NCI-H146 treated with DMSO at 0.1 percent for 48 hours (cell line): ENCODE measurements around the gene MGST1.

Source experiments
- DNase-seq: peaks from one replicate; lab custom pipeline; 2025; ENCODE audit not compliant: unreplicated experiment; lab: John Stamatoyannopoulos, UW

Gene MGST1

GRCh38 chr12:16347391-16348298 is at the start of gene MGST1:
TSS of gene MGST1 (plus strand) at chr12:16347645. CDS start at chr12:16354253, 6,608 bp downstream.
- no peak for DNase-seq

- no peak for DNase-seq
These were observed 48.0 kb upstream of the MGST1 start for GRCh38 chr12:16299403-16299802.

GRCh38 chr12:16300122-16300521 is 47.3 kb upstream of the MGST1 start:
- no peak for DNase-seq

- no peak for DNase-seq
These were observed 46.7 kb upstream of the MGST1 start for GRCh38 chr12:16300736-16301135.

- DNase-seq, result no peak
These were observed 43.5 kb upstream of the MGST1 start for GRCh38 chr12:16303939-16304338.

- no peak for DNase-seq
These were observed 39.5 kb upstream of the MGST1 start for GRCh38 chr12:16307856-16308475.

- no peak for DNase-seq
These were observed 36.5 kb upstream of the MGST1 start for GRCh38 chr12:16310934-16311333.

- peak; percentile 21 for DNase-seq
These were observed 24.4 kb upstream of the MGST1 start for GRCh38 chr12:16323010-16323409.

- DNase-seq, result peak; percentile 62
These were observed 23.8 kb upstream of the MGST1 start for GRCh38 chr12:16323638-16324037.

- peak; percentile 84 for DNase-seq
These were observed 23.2 kb upstream of the MGST1 start for GRCh38 chr12:16324272-16324671.

- peak; percentile 93 for DNase-seq
These were observed 22.7 kb upstream of the MGST1 start for GRCh38 chr12:16324772-16325171.

GRCh38 chr12:16325426-16325825 is 22.0 kb upstream of the MGST1 start:
- DNase-seq, result peak; percentile 88

GRCh38 chr12:16327963-16328362 is 19.5 kb upstream of the MGST1 start:
- DNase-seq, result no peak

GRCh38 chr12:16329594-16329993 is 17.9 kb upstream of the MGST1 start:
- peak; percentile 34 for DNase-seq

GRCh38 chr12:16330560-16330959 is 16.9 kb upstream of the MGST1 start:
- DNase-seq, result peak; percentile 100

GRCh38 chr12:16331998-16332397 is 15.4 kb upstream of the MGST1 start:
- no peak for DNase-seq

GRCh38 chr12:16335838-16336237 is 11.6 kb upstream of the MGST1 start:
- DNase-seq, result no peak

- no peak for DNase-seq
These were observed 3.2 kb upstream of the MGST1 start for GRCh38 chr12:16344269-16344668.

- no peak for DNase-seq
These were observed 2.3 kb upstream of the MGST1 start for GRCh38 chr12:16345105-16345504.

GRCh38 chr12:16346958-16347357 is 487 bp upstream of the MGST1 start:
- DNase-seq, result no peak

GRCh38 chr12:16348435-16349130 is 1.1 kb downstream of the MGST1 start:
- no peak for DNase-seq

- DNase-seq, result no peak
These were observed 1.7 kb downstream of the MGST1 start for GRCh38 chr12:16349131-16349460.
